HG03045 (cell line): ENCODE data around the gene TCF12.
A peak's percentile ranks its signal among the peaks of the same experiment; 100 is the strongest.

Experiments used
- ATAC-seq: cut with Tn5 transposase; IDR thresholded peaks from one replicate; pipeline ENCODE4 v1.9.1; 2021; ENCODE audit warnings: mild to moderate bottlenecking, moderate library complexity; ENCODE audit not compliant: unreplicated experiment

Gene TCF12

DNA sequence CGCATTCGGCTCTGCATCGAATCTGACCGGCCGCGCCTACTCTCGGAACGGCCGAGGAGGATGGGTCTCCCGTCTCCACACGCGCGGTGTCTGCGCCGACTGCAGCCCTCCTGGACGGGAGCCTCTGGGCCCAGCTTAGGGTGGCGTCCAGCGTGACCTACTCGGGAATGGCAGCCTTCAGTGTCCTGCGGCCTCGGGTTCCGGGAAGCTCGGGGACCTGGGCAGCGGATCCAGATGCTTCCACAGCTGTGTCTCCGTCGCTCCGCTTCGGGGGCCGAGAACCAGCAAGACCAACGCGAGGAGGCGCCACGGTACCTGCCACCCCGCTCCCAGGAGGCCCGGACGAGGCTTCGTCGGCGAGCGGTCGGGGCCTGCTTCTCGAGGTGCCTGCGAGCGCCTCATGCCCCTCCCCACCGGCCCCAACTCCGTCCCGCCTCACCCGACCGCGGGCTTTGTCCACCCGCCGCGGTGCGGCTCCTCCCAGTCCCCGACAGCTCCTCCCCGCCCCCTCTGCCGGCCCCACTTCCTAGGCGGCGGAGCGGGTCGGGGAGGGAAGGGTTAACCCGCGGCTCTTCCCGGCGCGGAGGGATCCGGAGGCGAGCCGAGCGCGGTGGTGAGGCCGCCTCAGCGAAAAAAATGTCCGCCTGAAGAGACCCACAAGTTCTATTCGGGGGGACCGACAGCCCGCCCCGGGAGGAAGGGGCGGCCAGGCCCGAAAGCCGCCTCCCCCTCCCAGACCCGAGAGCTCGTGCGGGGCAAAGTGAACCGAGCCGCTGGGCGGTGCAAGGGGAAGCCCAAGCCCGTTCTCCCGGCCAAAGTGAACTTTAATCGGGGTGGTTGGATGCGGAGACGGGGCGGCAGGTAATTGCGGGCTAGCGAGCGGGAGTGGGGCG is at the start of gene TCF12:
Gene TCF12 (plus strand): TSS at position 599 of the 893 bp plus-strand sequence. CDS start 1,270 bp downstream, outside the sequence.
- peak; percentile 78 for ATAC-seq

DNA sequence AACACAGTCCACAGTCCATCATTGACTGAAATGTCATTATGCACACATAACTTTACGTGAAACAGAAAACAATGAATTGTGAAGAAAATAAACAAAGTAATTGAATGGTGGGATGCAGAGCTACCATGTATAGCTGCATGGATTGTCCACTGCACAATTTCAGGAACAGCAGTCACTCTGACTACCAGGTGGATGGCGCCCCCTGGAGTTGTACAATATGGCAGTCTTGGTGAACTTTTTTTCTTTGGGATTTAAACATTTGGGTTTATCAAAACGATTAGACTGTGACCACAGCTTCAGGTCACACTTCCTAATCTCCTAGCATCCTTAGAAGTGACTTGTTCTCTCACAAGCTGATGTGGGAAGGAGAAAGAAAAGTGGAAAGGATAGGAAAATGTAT is 48.9 kb upstream of the TCF12 start:
- no peak for ATAC-seq

DNA sequence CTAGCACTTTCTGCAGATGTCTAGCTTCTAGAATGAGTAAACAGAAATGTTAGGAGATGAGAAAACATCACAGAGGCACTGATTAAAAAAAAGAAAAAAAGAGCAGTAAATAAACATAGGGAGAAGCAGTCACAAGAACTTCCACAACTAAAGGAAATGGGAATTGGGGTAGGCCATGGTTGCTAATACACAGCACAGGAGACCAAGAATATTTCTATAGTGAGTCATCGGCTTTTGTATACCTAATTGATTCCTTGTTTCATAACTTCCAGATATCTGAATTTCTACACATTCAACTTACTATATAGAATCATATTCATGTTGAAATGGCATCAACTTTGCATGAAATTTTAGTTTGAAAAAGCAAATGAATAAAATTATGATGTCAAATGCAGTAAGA is 47.3 kb upstream of the TCF12 start:
- ATAC-seq, result no peak

DNA sequence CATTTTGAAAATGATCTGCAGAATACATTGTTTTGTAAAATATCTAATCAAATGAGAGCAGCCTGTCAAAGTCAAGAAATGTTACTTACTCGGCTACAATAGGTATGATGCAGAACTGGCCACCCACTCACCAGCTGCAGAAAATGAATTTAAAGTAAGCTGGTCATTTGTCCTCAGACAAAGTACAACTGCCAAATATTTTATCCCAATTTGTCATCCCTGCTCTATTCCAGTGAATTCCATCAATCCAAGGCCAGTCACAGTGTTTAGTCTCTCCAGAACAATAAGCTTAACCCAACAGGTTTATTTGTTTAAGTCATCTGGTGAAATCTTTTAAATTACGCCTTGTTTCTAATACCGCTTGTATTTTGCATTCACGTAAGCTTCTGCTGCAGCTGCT is 46.6 kb upstream of the TCF12 start:
- no peak for ATAC-seq

DNA sequence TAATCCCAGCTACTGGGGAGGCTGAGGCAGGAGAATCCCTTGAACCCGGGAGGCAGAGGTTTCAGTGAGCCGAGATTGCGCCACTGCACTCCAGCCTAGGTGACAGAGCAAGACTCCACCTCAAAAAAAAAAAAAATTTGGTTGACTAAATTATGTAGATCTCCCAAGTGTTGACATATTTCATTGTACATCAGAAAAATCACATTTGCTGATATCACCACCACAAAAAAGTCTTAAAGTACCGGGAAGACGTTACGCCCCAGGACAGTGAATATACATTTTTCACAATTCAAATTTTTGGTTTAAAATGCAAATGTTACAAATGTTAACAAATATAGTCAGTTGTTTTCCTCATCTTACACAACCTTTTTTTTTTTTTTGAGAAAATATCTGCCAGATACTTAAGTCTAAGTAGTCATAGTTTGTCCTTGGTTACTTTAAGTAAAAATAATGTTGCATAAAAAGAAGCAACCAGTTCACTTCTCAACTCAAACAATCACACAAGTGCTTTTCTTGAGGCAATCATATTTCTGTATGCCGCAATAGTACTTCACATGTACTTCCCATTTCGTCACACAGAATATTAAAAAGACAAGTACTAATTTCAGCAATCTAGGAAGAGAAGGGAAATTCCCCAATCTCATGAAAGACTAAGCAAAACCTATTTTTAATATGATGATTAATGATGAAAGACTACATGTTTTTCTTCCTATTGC is 41.0 kb upstream of the TCF12 start:
- no peak for ATAC-seq

DNA sequence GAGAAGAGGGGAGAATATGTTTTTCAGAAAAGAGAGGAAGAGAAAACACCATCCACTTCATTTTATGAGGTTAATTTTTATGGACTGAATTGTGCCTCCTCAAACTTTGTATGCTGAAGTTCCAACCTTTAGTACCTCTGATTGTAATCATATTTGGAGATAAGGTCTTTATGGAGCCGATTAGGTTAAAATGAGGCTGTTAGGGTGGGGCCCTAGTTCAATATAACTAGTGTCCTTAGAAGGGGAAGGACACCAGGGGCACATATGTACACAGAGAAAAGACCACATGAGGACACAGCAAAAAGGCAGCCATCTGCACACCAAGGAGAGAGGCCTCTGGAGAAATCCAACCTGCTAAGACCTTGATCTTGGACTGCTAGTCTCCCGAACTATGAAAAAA is 38.9 kb upstream of the TCF12 start:
- no peak for ATAC-seq

DNA sequence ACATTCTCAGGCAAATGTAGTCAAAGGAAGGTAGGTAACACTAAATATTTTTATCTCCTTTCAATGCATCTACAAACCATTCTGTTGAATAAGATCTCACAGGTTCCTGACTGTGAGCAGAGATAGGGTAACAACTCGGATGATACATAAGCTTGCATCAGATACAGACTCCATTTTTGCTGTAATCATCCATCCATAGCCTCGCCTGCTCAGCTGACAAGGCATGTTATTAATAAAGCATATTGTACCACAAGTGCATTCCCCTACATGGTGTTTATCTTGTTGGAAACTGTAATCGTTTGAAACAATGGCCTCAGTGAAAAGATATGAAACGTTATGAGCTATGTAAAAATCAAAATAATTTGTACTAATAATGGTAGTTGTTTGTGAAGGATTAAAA is 35.4 kb upstream of the TCF12 start:
- no peak for ATAC-seq

DNA sequence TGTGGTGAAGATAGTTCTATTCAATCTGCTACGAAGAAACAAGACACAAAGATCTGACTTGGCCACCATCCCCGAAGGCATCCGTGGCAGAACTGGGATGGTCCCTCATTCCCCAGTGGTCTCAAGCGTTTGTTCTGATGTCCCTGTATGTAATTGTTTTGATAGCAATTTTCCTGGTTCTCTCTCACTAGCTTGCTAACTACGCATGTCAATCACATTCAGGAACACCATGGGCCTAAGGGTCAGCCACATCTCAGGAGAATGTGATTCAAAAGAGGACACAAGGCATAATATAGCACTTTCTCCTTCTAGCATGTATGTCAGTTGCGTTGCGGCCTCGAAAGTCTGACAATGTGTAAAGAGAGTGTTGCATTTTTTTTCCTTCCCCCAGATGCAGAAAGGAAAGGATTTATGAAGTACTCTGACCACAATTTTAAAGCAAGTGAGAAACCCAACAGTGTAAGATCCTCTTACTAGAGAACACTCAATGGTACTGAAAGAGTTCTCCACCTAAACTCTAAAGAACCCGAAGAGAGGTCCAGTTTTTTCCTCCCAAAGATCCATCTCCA is 32.0 kb upstream of the TCF12 start:
- ATAC-seq, result no peak

DNA sequence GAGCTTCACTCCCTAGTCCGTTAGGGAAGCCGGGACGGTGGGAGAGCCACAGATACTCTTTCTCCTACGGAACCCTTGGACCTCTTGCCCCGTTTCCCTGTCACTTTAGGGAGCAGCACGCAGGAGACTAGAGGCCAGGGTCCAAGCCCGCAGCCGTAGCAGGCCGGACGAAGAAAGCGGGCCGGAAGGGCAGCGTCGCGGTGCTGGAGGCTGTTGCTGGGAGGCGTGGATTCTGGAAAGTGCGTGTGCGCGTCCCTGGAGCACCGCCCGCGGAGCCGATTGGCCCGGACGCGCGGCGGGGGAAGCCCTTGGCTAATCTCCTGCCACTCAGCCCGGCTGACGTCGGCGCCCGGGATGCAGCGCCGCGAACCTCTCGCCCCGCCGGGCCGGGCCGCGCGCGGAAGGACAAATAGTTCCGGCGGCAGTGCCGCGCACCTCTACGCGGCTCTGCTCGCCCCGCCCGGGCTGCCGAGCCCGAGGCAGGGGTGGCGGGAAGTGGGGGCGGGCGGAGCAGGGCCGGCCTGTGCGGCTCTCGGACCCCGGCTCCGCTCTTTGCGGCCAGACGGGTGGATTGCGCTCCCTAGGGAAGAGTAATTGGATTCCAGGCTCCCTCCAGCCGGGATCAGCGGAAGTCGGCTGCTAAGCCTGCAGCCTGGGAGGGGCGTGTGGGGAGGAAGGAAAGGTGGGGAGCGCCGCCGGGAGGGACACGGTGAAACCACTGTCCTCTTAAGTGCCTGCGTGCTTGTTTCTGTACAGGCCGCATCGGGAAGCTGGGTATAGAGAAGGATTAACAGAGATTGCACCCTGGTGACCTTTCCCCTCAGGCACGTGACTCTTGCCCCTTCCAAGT is 31.3 kb upstream of the TCF12 start:
- ATAC-seq, result peak; percentile 91

DNA sequence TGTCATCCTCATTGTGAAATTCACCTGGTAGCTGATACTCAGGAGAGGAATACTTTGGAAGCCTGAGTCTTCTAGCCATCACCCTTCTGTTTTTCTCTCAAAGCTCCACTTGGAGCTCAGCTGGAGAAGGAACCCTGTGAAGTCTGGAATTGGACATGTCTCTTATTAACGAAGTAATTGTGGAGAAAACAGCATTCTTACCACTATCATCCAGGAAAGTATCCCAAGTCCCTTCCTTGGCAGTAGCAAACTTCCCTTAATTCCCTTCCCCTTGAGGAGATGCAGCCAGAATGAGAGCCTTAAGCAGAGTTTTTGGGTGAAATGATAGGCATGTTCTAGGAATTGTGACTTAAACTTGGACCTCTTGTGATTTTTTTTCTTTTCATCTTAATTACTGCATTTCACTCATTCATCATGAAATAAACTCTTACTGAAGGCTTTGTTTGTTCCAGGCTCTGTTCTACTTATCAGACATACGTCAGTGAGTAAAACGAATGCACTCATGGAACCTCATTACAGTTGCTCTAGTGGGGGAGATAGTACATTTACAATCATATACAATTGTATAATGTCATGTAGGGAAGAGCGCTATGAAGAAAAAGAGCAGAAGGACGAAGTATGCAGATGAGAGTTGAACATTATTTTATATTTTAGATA is 30.5 kb upstream of the TCF12 start:
- ATAC-seq, result no peak

DNA sequence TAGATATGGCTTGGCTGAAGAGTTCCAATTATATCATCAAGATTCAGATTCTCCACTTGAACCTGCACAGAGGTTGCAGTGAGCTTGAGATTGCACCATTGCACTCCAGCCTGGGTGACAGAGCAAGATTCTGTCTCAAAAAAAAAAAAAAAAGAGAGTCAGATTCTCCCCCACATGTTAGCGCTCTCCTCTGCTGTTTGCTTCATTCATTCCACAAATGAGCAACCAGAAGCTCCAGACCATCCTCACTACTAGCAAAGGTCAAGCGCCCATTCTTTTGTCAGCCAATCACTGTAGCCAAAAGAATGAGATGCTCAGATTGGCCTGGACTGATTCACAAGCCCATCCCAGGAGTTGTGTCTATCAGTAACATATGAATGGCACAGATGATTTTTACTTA is 28.4 kb upstream of the TCF12 start:
- ATAC-seq, result no peak

DNA sequence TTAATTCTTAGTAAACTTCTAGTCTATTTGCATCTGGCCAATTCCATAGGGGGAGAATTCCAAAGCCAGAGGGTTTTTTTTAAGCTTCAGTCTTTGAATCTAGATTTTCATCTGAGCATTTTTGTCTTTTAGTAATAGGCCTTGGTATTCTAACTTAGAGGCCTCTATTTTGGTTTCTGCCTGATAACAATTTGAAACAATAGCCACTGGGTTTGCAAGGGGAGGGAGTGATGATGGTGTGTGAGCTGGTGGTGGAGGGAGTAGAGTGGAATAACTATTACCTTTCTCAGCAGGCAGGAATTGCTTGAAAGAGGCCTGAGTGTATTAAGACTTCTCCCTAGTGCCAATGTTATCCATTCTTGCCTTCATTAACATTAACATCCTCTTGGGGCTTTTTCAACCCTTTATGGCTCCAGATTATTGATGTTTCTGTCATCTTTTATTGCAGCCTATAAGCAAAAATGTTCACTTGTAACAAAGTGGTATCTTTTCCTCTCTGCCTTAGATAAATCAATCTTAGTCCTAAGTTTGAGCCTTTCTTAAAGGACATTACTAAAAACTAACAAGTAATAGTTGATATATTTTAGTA is 26.5 kb upstream of the TCF12 start:
- no peak for ATAC-seq

DNA sequence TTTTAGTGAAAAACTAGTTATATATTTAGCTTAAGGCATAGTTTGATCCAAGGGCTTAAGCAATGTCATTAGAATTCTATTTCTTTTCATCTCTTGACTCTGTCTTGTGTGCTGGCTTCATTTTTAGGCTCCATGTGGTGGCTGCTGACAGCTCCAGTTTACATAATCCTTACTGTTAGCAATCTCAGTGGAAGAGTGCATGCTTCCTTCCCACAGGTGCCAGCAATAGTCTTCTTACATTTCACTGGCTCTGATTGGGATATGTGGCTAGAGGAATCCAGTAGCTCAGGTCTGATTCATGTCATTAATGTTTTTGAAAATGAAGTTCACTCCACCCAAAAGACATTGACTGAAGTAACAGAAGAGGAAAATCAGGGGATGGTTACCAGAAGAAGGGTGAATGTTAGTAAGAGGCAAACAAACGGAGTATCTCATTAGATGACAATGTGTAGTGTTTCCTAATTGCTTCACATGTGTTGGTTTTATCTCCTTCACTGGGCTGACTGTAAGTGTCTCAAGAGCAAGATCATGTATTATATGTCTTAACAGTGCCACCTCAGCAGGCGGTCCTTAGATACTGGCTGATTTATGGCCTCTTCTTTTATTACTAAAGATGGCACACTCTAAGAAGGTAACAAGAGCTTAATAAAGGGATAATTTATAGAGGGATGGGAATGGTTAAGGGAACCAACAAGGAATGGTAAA is 25.6 kb upstream of the TCF12 start:
- ATAC-seq, result no peak

DNA sequence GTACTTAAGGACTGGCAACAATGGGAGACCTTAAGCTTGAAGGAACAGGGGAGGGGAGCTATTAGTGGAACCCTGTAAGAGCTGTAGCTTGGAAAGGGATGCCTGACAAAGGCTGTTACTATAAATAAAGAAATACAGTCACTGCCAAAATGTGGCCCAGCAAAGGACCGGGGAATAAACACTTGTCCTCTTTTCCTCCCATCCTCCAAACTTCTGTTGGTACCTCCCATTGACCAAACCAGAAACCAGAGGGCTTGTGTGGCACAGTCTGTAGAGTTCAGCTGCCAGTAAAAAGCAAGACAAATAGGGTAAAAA is 25.1 kb upstream of the TCF12 start:
- no peak for ATAC-seq

DNA sequence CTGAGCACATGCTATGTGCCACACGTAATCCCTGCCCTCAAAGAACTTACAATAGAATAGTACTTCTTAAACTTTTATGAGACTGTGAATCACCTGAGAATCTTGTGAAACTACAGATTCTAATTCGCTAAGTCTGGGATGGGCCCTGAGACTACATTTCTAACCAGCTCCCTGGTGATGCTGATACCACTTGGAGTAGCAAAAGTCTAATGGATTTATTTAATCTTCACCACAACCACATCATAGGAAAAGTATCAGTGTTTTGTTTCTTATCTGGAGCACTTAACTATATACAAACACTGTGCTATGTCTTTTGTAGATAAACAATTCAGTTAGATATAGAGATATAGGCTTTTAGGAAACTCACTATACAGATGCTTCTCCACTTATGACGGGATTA is 23.8 kb upstream of the TCF12 start:
- no peak for ATAC-seq

DNA sequence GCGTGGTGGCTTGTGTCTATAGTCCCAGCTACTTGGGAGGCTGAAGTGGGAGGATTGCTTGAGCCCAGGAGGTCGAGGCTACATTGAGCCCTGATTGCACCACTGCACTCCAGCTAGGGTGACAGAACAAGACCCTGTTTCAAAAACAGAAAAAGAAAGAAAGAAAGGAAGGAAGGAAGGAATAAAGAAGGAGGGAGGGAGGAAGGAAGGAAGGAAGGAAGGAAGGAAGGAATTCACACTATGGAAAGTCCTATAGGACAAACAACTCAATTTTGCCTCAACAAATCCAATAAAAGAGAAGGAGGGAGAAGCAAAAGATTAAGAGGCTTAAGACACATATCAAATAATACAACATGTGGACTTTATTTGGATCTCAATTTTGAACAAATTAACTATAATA is 16.5 kb upstream of the TCF12 start:
- no peak for ATAC-seq

DNA sequence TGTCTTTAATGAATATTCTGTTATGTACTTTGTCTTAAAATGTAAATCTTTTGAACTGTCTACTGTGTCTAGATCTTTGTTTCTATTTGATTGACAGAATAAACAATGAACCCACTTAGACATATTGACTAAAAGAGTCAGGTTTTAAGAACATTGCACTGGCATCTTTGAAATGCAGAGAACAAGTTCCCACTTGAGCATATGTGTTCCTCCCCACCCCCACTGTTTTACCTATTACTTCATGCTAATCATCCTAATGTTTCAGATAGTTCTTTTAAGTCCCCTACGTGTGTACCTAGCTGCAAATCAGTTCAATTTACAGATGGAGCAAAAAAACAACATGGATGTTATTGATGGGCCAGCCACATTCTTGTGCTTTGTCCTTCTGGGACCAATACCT is 11.7 kb upstream of the TCF12 start:
- ATAC-seq, result no peak

DNA sequence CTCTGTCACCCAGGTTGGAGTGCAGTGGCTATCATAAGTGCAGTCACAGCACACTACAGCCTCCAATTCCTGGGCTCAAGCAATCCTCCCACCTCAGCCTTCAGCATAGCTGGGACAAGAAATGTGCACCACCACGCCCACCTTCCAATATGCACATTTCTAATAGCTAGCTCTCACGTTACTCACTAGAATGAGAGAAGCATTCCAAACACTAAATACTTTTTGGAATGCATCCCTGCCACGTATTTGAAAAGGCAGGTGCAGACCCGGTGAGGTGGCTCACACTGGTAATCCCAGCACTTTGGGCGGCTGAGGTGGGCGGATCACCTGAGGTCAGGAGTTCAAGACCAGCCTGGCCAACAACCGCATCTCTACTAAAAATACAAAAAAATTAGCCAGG is 7.6 kb upstream of the TCF12 start:
- ATAC-seq, result no peak

DNA sequence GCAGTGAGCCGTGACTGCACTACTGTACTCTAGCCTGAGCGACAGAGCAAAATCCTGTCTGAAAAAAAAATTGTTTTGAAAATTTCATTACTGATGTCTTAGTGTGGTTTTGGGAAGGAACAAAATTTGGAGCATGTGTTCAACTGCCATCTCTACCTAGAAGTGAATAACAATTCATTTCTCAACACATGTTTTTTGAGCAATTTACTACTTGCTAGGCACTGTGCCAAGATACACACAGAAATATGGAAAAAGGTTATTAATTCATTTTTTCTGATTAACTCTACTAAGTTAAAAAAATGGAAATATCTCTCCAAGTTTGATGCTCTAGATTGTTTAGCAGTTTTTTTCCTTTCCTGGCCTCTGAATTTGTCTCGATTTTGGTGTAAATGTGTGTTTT is 5.2 kb upstream of the TCF12 start:
- ATAC-seq, result no peak

DNA sequence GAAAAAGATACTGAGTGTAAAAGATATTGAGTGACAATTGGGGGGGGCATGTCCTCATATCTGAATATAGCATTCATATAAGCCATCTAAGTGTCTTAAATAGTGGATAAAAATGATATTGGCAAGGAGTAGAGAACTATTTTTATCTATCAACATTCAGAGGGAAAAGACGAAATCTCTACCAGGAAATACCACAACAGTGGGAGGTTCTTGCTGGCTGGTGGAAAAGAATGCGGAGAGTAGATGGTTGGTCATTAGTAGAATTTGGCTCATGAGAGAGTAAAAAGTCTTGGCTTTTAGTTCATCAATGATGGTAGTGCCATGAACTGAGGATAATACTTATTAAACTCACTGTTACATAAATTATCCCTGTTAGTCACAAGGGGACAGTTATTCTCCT is 4.8 kb upstream of the TCF12 start:
- ATAC-seq, result no peak
